ENCODE measurements around the gene RTCB. TPM values are rescaled to one million over a fixed set of nuclear protein-coding genes. Genes with fewer than 3 reads are reported as not detected.

The RTCB gene
- total RNA-seq, 4 donors from 2014 or later, result 66.9 to 83.4 (median 68.9) TPM

- Histone ChIP-seq H3K27ac (no peak overlapping the region), H3K9me3 (no peaks in the 10 kb centered on the region), H3K4me1 (no peaks in the 10 kb centered on the region), H3K4me3 (no peak overlapping the region), H3K27me3 (peaks cover 24% of the 10 kb centered on the region), H3K36me3 (no peaks in the 10 kb centered on the region)
- TF ChIP-seq POLR2AphosphoS5 (IDR thresholded peaks at IDR 0.05) (no peak), POLR2A (IDR thresholded peaks at IDR 0.05) (no peak), CTCF (IDR thresholded peaks at IDR 0.05) (no peak), EP300 (IDR thresholded peaks at IDR 0.05) (no peak)
- ATAC-seq, result no peak
- WGBS, 2 donors (ENCODE audit: low coverage in 1 of 2), result 67 to 70% methylated on average over 4 of the region's 4 CpGs
Observed at GRCh38 chr22:32417906-32418305, 5.9 kb upstream of the RTCB start.

GRCh38 chr22:32416556-32417085 lies 4.6 kb upstream of the RTCB start:
- peaks cover 12% of the 10 kb centered on the region for H3K27me3 ChIP-seq
- 72 to 85% methylated on average over 8 to 9 of the region's 9 CpGs for WGBS, 2 donors (ENCODE audit: low coverage in 1 of 2)
- peaks cover 0 to 5% (median 0%) of the 10 kb centered on the region in 3 donors for H3K4me1 ChIP-seq
- no peaks in the 10 kb centered on the region for H3K9me3 ChIP-seq
- H3K36me3 ChIP-seq, result no peaks in the 10 kb centered on the region
- no peak overlapping the region for H3K27ac ChIP-seq
- no peak overlapping the region for H3K4me3 ChIP-seq
- ATAC-seq, result no peak
- no peak for TF ChIP-seq POLR2AphosphoS5 (IDR thresholded peaks at IDR 0.05)
- TF ChIP-seq POLR2A (IDR thresholded peaks at IDR 0.05), result no peak
- TF ChIP-seq CTCF (IDR thresholded peaks at IDR 0.05), result no peak
- no peak for TF ChIP-seq EP300 (IDR thresholded peaks at IDR 0.05)

- Histone ChIP-seq H3K36me3 (no peaks in the 10 kb centered on the region), H3K9me3 (no peaks in the 10 kb centered on the region), H3K4me1 (peaks cover 6 to 28% (median 8%) of the 10 kb centered on the region in 3 donors), H3K27ac (no peak overlapping the region), H3K4me3 (no peak overlapping the region), H3K27me3 (peaks cover 11% of the 10 kb centered on the region)
- WGBS, 2 donors (ENCODE audit: low coverage in 1 of 2), result 60 to 61% methylated on average over 4 to 7 of the region's 7 CpGs
- no peak for ATAC-seq
- no peak for TF ChIP-seq EP300 (IDR thresholded peaks at IDR 0.05)
- TF ChIP-seq POLR2AphosphoS5 (IDR thresholded peaks at IDR 0.05), result no peak
- TF ChIP-seq POLR2A (IDR thresholded peaks at IDR 0.05), result no peak
- no peak for TF ChIP-seq CTCF (IDR thresholded peaks at IDR 0.05)
Observed at GRCh38 chr22:32414191-32414590, 2.1 kb upstream of the RTCB start.

GRCh38 chr22:32413719-32414118 lies 1.7 kb upstream of the RTCB start:
- H3K36me3 ChIP-seq, result peaks cover 0 to 1% of the 10 kb centered on the region in 2 donors
- 64 to 80% methylated on average over 1 to 2 of the region's 2 CpGs for WGBS, 2 donors (ENCODE audit: low coverage in 1 of 2)

More at GRCh38 chr22:32413719-32414118, 1.7 kb upstream of the RTCB start:
- Histone ChIP-seq H3K27me3 (peaks cover 6% of the 10 kb centered on the region), H3K4me1 (peaks cover 6 to 28% (median 8%) of the 10 kb centered on the region in 3 donors), H3K27ac (no peak overlapping the region), H3K9me3 (no peaks in the 10 kb centered on the region), H3K4me3 (no peak overlapping the region)
- TF ChIP-seq CTCF (IDR thresholded peaks at IDR 0.05) (no peak), EP300 (IDR thresholded peaks at IDR 0.05) (no peak), POLR2A (IDR thresholded peaks at IDR 0.05) (no peak), POLR2AphosphoS5 (IDR thresholded peaks at IDR 0.05) (no peak)
- no peak for ATAC-seq

Measured in gastroesophageal sphincter (tissue), 4 donors.